ENCODE results near the gene FOXD4L6.
"Not testable (repeated sequence)": the region's sequence is repeated elsewhere in the genome, so short reads cannot be mapped to it uniquely, and the experiment has no call there.

FOXD4L6 gene

GRCh38 chr9:41098759-41099158, 29.7 kb downstream of the FOXD4L6 start:
- DNase-seq = not testable (repeated sequence)

GRCh38 chr9:41095060-41095459, 33.4 kb downstream of the FOXD4L6 start:
- DNase-seq = not testable (repeated sequence)

- not testable (repeated sequence) for DNase-seq
Observed at GRCh38 chr9:41094010-41094773, 34.3 kb downstream of the FOXD4L6 start.

- DNase-seq = not testable (repeated sequence)
Observed at GRCh38 chr9:41090922-41091321, 37.6 kb downstream of the FOXD4L6 start.

- DNase-seq = not testable (repeated sequence)
Observed at GRCh38 chr9:41090386-41090785, 38.1 kb downstream of the FOXD4L6 start.

- not testable (repeated sequence) for DNase-seq
Observed at GRCh38 chr9:41088450-41089059, 39.9 kb downstream of the FOXD4L6 start.

GRCh38 chr9:41087929-41088328, 40.6 kb downstream of the FOXD4L6 start:
- DNase-seq = not testable (repeated sequence)

- DNase-seq = peak; percentile 12
Observed at GRCh38 chr9:41087157-41087780, 41.2 kb downstream of the FOXD4L6 start.

GRCh38 chr9:41086685-41087084, 41.8 kb downstream of the FOXD4L6 start:
- not testable (repeated sequence) for DNase-seq

GRCh38 chr9:41086215-41086614, 42.3 kb downstream of the FOXD4L6 start:
- not testable (repeated sequence) for DNase-seq

GRCh38 chr9:41082358-41082757, 46.1 kb downstream of the FOXD4L6 start:
- not testable (repeated sequence) for DNase-seq

GRCh38 chr9:41079464-41079863, 49.0 kb downstream of the FOXD4L6 start:
- not testable (repeated sequence) for DNase-seq

GRCh38 chr9:41077586-41077985, 50.9 kb downstream of the FOXD4L6 start:
- DNase-seq = not testable (repeated sequence)
